GM19397 (cell line): ENCODE measurements around the gene C3.

Source experiments
- ATAC-seq: cut with Tn5 transposase; IDR thresholded peaks from one replicate; pipeline ENCODE4 v1.9.1; 2021; ENCODE audit warnings: mild to moderate bottlenecking, moderate library complexity; ENCODE audit not compliant: unreplicated experiment

Gene C3

GRCh38 chr19:6731822-6732221, 11.4 kb upstream of the C3 start:
- ATAC-seq = no peak

- ATAC-seq = no peak
Observed at GRCh38 chr19:6730941-6731670, 10.7 kb upstream of the C3 start.

- no peak for ATAC-seq
Observed at GRCh38 chr19:6730153-6730804, 9.8 kb upstream of the C3 start.

- ATAC-seq = no peak
Observed at GRCh38 chr19:6729573-6730152, 9.2 kb upstream of the C3 start.

- ATAC-seq = no peak
Observed at GRCh38 chr19:6728346-6728745, 7.9 kb upstream of the C3 start.

- no peak for ATAC-seq
Observed at GRCh38 chr19:6725513-6726231, 5.2 kb upstream of the C3 start.

DNA sequence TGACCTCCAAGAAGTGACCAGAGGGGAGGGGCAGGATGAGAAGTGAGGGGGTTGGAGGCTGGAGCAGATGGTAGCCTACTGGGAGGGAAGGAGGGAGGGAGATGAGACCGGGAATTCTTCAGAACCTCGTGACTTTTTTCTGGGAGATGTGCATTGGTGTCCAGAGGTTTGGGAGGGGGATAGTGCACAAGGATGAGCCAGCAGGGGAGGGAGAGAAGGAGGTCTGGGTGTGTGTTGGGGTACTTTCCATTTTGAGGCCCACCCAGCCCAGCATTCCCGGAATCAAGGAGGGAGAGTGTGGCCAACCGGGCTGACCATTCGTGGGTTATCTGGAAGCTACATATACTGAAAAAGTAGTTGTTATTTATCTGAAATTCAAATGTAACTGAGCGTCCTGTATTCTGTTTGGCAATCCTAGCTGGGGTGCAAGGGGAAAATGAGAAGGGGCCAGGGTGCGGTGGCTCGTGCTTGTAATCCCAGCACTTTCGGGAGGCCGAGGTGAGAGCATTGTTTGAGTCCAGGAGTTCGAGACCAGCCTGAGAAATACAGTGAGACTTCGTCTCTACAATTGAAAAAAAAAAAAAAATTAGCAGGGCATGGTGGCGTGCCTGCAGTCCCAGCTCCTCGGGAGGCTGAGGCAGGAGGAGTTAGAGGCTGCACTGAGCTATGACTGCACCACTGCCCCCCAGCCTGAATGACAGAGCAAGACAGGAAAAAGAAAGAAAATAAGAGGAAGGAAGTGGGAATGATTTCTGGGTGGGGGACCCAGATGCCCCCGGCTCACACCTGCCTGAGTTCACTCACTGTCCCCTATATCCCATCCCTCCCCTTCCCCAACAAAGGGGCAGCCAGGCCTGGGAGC, 4.4 kb upstream of the C3 start:
- no peak for ATAC-seq

DNA sequence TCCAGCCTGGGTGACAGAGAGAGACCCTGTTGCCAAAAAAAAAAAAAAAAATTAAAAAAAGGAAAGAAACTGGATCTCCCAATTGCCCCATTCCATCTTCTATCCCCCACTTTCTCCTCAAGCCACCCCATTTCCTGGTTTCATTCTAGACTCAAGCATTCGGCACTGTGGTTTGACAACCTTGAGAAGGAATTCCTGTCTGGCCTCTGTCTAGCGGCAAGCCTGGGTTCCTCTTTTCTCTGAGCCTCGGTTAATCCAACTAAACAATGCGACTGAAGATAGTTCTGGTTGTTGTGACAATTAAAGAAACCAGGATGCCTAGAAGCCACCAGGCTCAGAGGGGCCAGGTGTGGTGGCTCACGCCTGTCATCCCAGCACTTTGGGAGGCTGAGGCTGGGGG, 3.3 kb upstream of the C3 start:
- ATAC-seq = no peak

DNA sequence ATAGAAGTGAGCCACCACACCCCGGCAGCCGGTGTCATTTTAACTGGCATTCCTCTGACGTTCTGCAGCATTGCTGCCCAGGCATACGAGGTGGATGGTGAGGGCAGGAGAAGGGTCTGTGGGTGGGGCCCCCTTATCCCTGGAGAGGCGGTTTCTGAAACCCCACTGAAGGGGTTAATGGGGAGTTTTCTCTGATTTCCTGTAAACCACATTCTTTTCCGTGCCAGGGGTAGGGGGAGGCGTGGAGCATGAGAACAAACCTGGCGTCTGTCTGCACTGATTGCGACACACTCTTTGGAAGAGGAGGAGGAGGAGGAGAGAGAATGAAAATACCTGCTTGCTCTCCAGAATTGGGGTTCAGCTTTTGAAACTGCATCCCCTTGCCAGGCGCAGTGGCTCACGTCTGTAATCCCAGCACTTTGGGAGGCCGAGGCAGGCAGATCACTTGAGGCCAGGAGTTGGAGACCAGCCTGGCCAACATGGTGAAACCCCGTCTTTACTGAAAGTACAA, 2.7 kb upstream of the C3 start:
- ATAC-seq = no peak

DNA sequence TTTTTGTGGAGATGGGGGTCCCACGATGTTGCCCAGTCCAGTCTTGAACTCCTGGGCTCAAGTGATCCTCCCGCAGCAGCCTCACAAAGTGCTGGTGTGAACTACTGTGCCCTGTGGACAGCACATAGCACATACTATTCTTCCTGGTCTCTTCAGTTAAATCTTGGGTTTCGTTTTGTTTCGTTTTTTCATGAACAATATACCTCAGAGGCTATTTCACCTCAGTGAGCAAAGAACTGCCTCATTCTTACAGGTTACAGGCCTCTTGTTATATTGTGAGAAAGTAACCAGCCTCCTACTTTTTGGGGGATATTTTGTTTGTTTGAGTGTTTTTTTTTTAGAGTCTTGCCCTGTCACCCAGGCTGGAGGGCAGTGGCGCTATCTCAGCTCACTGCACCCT, 1.3 kb upstream of the C3 start:
- ATAC-seq = no peak

- ATAC-seq = no peak
Observed at GRCh38 chr19:6721138-6721474, 656 bp upstream of the C3 start.

- ATAC-seq = no peak
Observed at GRCh38 chr19:6719992-6720368, 470 bp downstream of the C3 start.

DNA sequence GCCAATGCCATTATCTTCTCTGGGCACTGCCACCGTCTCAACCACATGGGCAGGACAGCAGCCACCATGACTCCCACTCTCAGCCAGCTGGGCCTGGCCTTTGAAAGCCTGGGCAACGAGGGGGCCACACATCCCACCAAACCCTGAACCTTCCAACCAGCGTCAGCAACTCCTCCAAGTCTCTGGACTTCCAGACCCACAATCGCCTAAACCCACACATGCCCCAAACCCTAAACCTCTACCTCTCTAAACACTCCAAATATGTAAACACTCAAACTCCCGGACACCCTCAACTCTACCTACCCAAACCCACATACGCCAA, 949 bp downstream of the C3 start:
- ATAC-seq = no peak

GRCh38 chr19:6718741-6719539, 1.5 kb downstream of the C3 start:
- no peak for ATAC-seq

DNA sequence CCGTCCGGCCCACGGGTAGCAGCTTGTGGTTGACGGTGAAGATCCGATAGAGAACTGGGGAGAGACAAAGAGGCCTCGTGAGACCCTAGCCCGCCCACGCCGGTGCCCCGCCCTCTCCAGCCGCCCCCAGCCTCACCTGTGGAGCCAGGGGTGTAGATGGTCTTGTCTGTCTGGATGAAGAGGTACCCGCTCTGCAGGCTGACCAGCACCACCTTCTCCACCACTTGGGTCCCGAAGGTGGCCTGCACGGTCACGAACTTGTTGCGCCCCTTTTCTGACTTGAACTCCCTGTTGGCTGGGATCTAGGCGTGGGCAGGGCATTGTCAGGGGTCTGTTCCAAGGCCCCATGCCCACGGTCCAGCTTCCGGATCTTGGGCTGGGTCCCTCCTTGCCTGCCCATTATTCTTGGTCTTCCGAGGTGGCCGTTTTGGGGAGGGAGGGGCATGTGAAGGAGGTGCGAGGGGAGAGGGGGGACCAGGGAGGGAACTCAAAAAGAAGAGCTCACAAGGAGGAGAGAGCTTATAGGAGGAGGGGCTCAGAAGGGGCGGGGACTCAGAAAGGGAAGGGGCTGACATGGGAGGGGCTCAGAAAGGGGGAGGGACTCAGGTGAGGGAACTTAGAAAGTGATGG, 2.2 kb downstream of the C3 start:
- ATAC-seq = no peak

GRCh38 chr19:6717441-6717971, 2.9 kb downstream of the C3 start:
- no peak for ATAC-seq

GRCh38 chr19:6717036-6717435, 3.4 kb downstream of the C3 start:
- no peak for ATAC-seq

DNA sequence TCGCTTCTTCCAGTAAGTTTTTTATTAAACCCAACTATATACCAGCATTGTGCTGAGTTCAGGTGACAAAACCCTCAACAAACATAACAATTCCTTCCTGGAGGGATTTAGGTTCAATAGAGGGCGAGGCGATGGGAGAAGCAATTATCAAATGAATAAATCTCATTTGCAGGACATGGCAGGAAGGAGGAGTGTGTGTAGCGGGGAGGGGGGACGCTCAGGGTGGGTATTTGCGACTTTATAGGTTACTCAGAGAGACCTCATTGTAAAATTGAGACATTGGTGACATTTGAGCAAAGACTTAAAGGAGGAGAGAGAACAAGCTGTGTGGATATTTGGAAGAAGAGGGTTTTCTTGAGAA, 3.9 kb downstream of the C3 start:
- no peak for ATAC-seq

DNA sequence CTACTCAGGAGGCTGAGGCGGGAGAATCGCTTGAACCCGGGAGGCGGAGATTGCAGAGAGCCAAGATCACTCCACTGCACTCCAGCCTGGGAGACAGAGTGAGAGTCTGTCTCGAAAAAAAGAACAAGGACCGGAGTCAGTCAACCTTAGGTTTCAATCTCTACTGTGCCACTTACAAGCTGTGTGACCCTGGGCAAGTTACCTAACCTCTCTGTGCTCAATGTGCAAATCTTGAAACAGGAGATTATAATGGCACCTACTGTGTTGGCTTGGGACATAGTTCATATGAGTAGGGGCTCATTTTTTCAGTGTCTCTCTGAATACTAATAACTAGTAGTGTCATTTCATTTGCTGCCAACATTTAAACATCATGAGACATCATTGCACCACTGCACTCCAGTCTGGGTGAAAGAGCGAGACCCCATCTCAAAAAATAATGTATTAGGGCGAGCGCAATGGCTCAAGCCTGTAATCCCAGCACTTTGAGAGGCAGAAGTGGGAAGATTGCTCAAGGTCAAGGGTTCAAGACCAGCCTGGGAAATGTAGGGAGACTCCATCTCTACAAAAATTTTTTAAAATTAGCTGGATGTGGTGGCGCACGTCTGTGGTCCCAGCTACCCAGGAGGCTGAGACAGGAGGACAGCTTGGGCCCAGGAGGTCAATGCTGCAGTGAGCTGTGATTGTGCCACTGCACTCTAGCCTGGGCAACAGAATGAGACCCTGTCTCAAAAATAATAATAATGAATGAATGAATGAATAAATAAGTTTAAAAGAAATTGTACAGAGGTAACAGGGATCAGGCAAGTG, 5.5 kb downstream of the C3 start:
- no peak for ATAC-seq
